ENCODE results near the gene MAP7D2.

The MAP7D2 gene

GRCh38 chrX:20053537-20053936, 63.2 kb downstream of the MAP7D2 start:
- DNase-seq (ENCODE audit: low read depth) = no peak
- TF ChIP-seq CTCF (IDR thresholded peaks at IDR 0.05; ENCODE audit: low read length, missing control alignments) = no peak
- H3K4me3 ChIP-seq (replicated peaks; ENCODE audit: low read depth, low read length) = no peak overlapping the region

GRCh38 chrX:20046864-20047263, 69.8 kb downstream of the MAP7D2 start:
- no peak for DNase-seq (ENCODE audit: low read depth)
- no peak overlapping the region for H3K4me3 ChIP-seq (replicated peaks; ENCODE audit: low read depth, low read length)
- TF ChIP-seq CTCF (IDR thresholded peaks at IDR 0.05; ENCODE audit: low read length, missing control alignments) = no peak

- no peak overlapping the region for H3K4me3 ChIP-seq (replicated peaks; ENCODE audit: low read depth, low read length)
- TF ChIP-seq CTCF (IDR thresholded peaks at IDR 0.05; ENCODE audit: low read length, missing control alignments) = no peak
- DNase-seq (ENCODE audit: low read depth) = no peak
These were observed 70.5 kb downstream of the MAP7D2 start for GRCh38 chrX:20046223-20046622.

- no peak for DNase-seq (ENCODE audit: low read depth)
- TF ChIP-seq CTCF (IDR thresholded peaks at IDR 0.05; ENCODE audit: low read length, missing control alignments) = no peak
- no peak overlapping the region for H3K4me3 ChIP-seq (replicated peaks; ENCODE audit: low read depth, low read length)
These were observed 74.5 kb downstream of the MAP7D2 start for GRCh38 chrX:20042221-20042620.

GRCh38 chrX:20038966-20039365, 77.7 kb downstream of the MAP7D2 start:
- no peak overlapping the region for H3K4me3 ChIP-seq (replicated peaks; ENCODE audit: low read depth, low read length)
- no peak for DNase-seq (ENCODE audit: low read depth)
- no peak for TF ChIP-seq CTCF (IDR thresholded peaks at IDR 0.05; ENCODE audit: low read length, missing control alignments)

- no peak overlapping the region for H3K4me3 ChIP-seq (replicated peaks; ENCODE audit: low read depth, low read length)
- DNase-seq (ENCODE audit: low read depth) = no peak
- no peak for TF ChIP-seq CTCF (IDR thresholded peaks at IDR 0.05; ENCODE audit: low read length, missing control alignments)
These were observed 79.5 kb downstream of the MAP7D2 start for GRCh38 chrX:20037186-20037585.

GRCh38 chrX:20032201-20032600, 84.5 kb downstream of the MAP7D2 start:
- no peak overlapping the region for H3K4me3 ChIP-seq (replicated peaks; ENCODE audit: low read depth, low read length)
- TF ChIP-seq CTCF (IDR thresholded peaks at IDR 0.05; ENCODE audit: low read length, missing control alignments) = no peak
- no peak for DNase-seq (ENCODE audit: low read depth)
